ENCODE results near the gene MYH9. TPM values are rescaled to one million over a fixed set of nuclear protein-coding genes. Genes with fewer than 3 reads are reported as not detected.
A peak's percentile ranks its signal among the peaks of the same experiment; 100 is the strongest.

The MYH9 gene
- total RNA-seq, 1 experiment from 2014 or later, result 323 TPM

GRCh38 chr22:36334821-36335603 lies 52.8 kb downstream of the MYH9 start:
- intact Hi-C loops (cut with micrococcal nuclease; ENCODE audit: unreplicated experiment), result loop anchor here (5.0 kb wide), 1 partner anchor 37 kb away; no protein-coding TSS in a partner anchor
- H3K4me1 ChIP-seq (ENCODE audit: insufficient read depth, low read length, poor library complexity, severe bottlenecking), result peaks cover 77% of the 10 kb centered on the region
- no peak overlapping the region for H3K4me3 ChIP-seq (ENCODE audit: low read depth, low read length, poor library complexity, severe bottlenecking)
- H3K9me3 ChIP-seq (ENCODE audit: low read depth, low read length, poor library complexity, severe bottlenecking), result no peaks in the 10 kb centered on the region
- H3K27ac ChIP-seq (ENCODE audit: low read depth, low read length, poor library complexity, severe bottlenecking), result peak overlapping the region; percentile 96
- no TSS peak for BruUV-seq (replicated peaks)
- ChIA-PET POLR2A (ENCODE audit: low non-redundant PET) (no interaction called here), CTCF (interaction anchor here (1.1 kb wide), 1 partner anchor 42 kb away, joined by 3 read pairs; no protein-coding TSS in a partner anchor)
- no peaks in the 10 kb centered on the region for H3K27me3 ChIP-seq (replicated peaks; ENCODE audit: insufficient read depth, low read depth, low read length, poor library complexity)
- TF ChIP-seq CTCF (conservative IDR thresholded peaks at IDR 0.05; ENCODE audit: low read depth, low read length) (no peak), EZH2 (IDR thresholded peaks at IDR 0.05; ENCODE audit: borderline replicate concordance, low read depth, low read length, poor library complexity, severe bottlenecking) (no peak)
- H3K36me3 ChIP-seq (ENCODE audit: insufficient read depth, low read length, poor library complexity, severe bottlenecking), result peaks cover 34% of the 10 kb centered on the region
- DNase-seq (ENCODE audit: low spot score), result peak; percentile 71

GRCh38 chr22:36334081-36334820 lies 53.5 kb downstream of the MYH9 start:
- BruUV-seq (replicated peaks), result no TSS peak
- Histone ChIP-seq H3K27ac (ENCODE audit: low read depth, low read length, poor library complexity, severe bottlenecking) (peak overlapping the region; percentile 96), H3K27me3 (replicated peaks; ENCODE audit: insufficient read depth, low read depth, low read length, poor library complexity) (no peaks in the 10 kb centered on the region), H3K36me3 (ENCODE audit: insufficient read depth, low read length, poor library complexity, severe bottlenecking) (peaks cover 27% of the 10 kb centered on the region), H3K4me1 (ENCODE audit: insufficient read depth, low read length, poor library complexity, severe bottlenecking) (peaks cover 84% of the 10 kb centered on the region), H3K4me3 (ENCODE audit: low read depth, low read length, poor library complexity, severe bottlenecking) (no peak overlapping the region), H3K9me3 (ENCODE audit: low read depth, low read length, poor library complexity, severe bottlenecking) (no peaks in the 10 kb centered on the region)
- POLR2A ChIA-PET (ENCODE audit: low non-redundant PET), result interaction anchor here (0.5 kb wide), 1 partner anchor 31 kb away, joined by 3 read pairs; no protein-coding TSS in a partner anchor
- CTCF ChIA-PET, result interaction anchor here (1.1 kb wide), 1 partner anchor 43 kb away, joined by 3 read pairs; no protein-coding TSS in a partner anchor
- no peak for DNase-seq (ENCODE audit: low spot score)
- intact Hi-C loops (cut with micrococcal nuclease; ENCODE audit: unreplicated experiment), result no loop called here
- TF ChIP-seq CTCF (conservative IDR thresholded peaks at IDR 0.05; ENCODE audit: low read depth, low read length) (peak; percentile 27; the same call in 1 of the 2 replicates), EZH2 (IDR thresholded peaks at IDR 0.05; ENCODE audit: borderline replicate concordance, low read depth, low read length, poor library complexity, severe bottlenecking) (no peak)

- TF ChIP-seq CTCF (conservative IDR thresholded peaks at IDR 0.05; ENCODE audit: low read depth, low read length), result no peak
- DNase-seq (ENCODE audit: low spot score), result no peak
- H3K4me3 ChIP-seq (ENCODE audit: low read depth, low read length, poor library complexity, severe bottlenecking), result no peak overlapping the region
- no peaks in the 10 kb centered on the region for H3K27me3 ChIP-seq (replicated peaks; ENCODE audit: insufficient read depth, low read depth, low read length, poor library complexity)
- no TSS peak for BruUV-seq (replicated peaks)
- peaks cover 21% of the 10 kb centered on the region for H3K36me3 ChIP-seq (ENCODE audit: insufficient read depth, low read length, poor library complexity, severe bottlenecking)
- H3K27ac ChIP-seq (ENCODE audit: low read depth, low read length, poor library complexity, severe bottlenecking), result peak overlapping the region; percentile 96
- CTCF ChIA-PET, result no interaction called here
- peaks cover 90% of the 10 kb centered on the region for H3K4me1 ChIP-seq (ENCODE audit: insufficient read depth, low read length, poor library complexity, severe bottlenecking)
- no peaks in the 10 kb centered on the region for H3K9me3 ChIP-seq (ENCODE audit: low read depth, low read length, poor library complexity, severe bottlenecking)
- POLR2A ChIA-PET (ENCODE audit: low non-redundant PET), result no interaction called here
- intact Hi-C loops (cut with micrococcal nuclease; ENCODE audit: unreplicated experiment), result no loop called here
Observed at GRCh38 chr22:36333644-36334043, 54.1 kb downstream of the MYH9 start.

Data from A673 (cell line).